Activated CD4-positive, CD25-positive, alpha-beta regulatory T cell treated with anti-CD3 and anti-CD28 coated beads, Interleukin-2, amount 50 U/mL, for 16 hours (primary cell): ENCODE data around the gene PPP6R2.
"Not testable (repeated sequence)": the region's sequence is repeated elsewhere in the genome, so short reads cannot be mapped to it uniquely, and the experiment has no call there.

Experiments
- DNase-seq: peaks from one replicate; pipeline ENCODE4 v3.0.0-alpha.2; 2020; ENCODE audit warnings: low read depth, low spot score

Gene PPP6R2

DNA sequence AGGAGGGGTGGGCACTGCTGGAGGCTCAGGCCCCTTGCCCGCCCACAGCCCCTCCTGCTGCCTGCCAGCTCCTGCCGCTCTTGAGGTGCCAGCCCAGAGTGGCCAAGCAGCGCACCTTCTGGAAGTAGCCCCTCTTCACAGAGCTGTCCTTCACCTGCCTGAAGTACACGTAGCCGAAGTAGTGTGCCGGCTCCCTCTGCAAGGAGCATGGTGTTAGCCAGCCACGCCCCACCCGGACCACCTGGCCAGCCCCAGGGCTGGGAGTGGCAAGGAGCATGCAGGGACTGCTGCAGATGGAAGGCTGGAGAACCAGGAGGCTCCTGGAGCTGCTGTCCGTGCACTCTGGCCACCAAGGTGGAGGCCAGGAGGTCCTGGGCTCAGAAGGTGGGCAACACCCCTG lies 25.9 kb upstream of the PPP6R2 start:
- DNase-seq, result no peak

DNA sequence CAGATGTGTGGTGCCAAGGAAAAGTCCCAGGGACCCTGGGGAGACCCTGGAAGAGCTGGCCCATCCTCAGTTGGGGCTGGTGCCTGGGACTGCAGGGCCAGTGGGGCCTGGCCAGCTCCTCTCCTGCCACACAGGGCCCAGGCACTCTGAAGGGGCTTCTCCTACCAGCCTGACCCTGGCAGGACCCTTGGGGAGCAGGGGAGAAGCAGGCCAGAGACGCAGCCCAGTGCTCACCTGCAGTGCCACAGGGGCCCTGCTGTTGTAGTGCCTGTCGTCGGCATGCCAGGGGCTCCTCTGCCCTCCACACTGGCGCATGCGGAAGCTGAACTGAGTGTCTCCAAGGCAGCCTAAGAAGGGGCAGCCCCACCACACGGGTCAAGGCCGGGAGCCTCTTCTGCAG lies 25.5 kb upstream of the PPP6R2 start:
- no peak for DNase-seq

DNA sequence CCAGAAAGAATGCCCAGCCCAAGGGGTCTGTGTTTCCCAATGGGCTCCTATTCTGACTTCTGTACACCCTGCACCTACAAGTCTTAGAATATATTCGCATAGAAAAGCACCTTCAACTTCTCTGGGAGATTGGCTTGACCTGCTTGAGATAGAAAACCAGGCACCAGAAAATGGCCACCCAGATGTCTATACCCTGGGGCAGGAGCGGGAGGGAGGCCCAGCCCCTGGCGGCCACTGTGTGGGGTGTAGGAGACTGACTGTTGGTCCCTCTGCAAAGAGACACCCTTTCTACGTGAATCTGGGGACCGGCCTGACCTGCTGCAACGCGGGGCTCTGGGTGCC lies 24.8 kb upstream of the PPP6R2 start:
- no peak for DNase-seq

DNA sequence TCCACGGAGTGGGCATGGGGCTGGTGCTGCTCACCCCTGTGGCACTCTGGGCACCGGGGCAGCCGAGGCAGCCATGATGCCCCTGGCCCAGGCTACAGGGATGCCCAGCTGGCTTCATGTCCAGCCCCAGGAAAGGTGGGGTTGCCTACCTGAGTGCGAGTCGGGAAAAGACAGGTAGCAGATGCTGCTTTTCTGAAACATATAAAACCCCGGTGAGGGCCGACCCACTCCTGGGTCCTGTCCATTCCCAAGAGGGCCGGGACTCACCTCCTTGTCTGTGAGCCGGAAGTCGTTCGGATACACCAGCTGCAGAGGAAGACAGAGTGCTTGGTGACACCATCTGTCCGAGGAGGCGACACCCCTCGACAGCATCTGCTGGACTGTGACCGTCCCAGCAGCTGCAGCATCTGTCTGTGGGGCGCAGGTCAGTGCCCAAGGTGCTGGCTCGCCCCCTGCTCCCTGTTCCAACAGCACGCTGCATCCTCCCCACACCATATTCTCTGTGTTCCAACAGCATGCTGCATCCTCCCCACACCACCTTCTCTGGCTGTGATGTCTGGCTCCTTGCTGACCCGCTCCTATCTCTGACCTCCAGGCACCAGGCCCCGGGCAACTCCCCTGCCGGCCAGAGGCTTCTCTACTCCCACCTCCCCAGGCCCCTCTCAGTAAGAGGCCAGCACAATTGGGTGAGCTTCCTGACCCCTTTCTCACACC lies 24.3 kb upstream of the PPP6R2 start:
- no peak for DNase-seq

DNA sequence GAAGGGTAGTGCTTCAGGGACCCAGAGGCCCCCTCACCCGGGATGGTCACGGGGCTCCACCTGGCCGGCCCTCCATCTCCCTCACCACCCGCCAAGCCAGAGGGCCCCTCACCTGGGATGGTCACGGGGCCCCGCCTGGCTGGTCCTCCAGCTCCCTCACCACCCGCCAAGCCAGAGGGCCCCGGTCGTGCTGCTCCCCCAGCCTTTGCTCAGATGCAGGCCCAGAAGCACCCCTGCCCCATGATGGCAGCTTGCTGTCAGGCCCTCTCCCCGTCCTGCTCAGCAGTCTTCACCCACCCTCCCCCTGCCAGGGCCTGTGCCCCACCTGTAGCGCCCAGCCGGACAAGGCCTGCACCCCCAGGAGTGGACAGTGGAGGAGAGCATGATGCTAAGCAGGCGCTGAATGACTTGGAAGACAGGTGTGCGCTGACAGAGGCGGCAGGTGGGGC lies 23.6 kb upstream of the PPP6R2 start:
- no peak for DNase-seq

DNA sequence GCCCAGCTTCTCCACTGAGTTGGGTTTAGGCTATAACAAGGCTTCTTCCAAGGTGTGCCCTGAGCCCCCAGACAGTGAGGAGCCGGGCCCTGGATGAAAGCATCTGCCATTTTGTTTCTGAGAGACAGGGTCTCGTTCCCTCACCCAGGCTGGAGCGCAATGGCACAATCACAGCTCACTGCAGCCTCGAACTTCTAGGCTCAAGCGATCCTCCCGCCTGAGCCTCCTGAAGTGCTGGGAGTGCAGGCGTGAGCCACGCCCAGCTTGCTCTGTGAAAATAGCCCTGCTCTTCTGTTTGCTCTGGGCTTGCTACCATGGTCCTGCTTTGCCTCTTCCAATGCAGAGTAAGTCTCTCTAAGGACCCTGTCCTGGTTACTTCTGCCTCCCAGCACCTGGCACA lies 23.0 kb upstream of the PPP6R2 start:
- DNase-seq, result no peak

DNA sequence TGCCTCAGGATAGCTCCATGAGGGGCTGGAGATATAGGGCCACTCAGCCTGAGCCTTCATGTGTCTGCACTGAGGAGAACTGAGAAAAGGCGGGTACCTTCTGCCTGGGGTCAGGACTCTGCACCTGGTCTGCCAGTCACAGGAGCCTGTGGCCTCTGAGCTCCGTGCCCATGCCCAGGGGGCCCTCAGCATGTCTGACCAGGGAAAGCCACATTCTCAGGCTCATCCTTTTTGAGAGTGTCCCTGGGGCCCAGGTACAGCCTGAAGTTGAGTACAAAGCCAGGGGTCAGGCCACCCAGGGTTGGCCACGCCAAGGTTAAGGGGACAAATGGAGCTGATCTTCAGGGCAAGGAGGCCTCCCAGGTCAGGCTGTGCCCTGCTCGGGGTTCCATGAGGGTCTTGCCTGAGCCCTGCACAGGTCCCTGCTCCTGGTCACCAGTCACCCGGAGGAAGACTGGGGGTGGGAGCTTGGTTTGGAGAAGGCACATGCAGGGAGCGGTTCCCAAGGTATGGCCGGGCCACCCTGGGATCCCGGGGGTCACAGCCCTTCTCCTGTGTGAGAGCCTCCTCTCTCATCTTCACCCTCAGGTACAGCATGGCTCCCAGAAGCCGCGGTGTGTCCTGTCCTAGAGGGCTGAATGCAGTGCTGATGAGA lies 22.3 kb upstream of the PPP6R2 start:
- DNase-seq, result no peak

DNA sequence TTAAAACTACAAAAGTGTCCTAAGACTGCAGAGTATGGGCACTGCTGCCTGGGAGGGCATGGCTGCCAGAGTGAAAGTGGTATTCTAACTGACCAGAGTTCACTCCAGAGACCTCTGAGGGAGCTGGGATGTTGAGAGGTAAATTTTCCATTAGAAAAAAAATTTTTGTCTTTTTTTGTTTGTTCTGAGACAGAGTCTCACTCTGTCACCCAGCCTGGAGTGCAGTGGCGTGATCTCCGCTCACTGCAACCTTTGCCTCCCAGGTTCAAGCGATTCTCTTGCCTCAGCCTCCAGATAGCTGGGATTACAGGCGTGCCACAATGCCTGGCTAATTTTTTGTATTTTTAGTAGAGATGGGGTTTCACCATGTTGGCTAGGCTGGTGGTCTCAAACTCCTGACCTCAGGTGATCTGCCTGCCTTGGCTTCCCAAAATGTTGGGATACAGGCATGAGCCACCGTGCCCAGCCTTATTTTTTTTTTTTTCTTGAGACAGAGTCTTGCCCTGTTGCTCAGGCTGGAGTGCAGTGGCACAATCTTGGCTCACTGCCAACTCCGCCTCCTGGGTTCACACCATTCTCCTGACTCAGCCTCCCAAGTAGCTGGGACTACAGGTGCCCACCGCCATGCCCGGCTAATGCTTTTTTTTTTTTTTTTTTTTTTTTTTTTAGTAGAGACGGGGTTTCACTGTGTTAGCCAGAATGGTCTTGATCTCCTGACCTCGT lies 20.6 kb upstream of the PPP6R2 start:
- not testable (repeated sequence) for DNase-seq

DNA sequence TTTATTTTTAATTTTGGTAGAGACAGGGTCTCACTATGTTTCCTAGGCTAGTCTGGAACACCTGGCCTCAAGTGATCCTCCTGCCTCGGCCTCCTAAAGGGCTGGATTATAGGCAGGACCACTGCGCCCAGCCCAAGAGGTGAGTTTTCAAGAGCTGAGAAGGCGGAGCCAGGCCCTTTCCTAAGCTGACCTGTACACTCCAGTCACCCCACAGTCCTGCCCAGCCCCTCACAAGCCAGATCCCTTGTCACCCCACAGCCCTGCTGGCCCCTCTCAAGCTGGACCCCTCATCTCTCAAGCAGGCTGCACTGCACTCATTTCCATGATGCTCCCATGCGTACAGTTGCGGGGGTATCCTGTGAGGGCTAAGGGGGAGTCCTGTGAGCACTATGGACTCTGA lies 19.2 kb upstream of the PPP6R2 start:
- no peak for DNase-seq

DNA sequence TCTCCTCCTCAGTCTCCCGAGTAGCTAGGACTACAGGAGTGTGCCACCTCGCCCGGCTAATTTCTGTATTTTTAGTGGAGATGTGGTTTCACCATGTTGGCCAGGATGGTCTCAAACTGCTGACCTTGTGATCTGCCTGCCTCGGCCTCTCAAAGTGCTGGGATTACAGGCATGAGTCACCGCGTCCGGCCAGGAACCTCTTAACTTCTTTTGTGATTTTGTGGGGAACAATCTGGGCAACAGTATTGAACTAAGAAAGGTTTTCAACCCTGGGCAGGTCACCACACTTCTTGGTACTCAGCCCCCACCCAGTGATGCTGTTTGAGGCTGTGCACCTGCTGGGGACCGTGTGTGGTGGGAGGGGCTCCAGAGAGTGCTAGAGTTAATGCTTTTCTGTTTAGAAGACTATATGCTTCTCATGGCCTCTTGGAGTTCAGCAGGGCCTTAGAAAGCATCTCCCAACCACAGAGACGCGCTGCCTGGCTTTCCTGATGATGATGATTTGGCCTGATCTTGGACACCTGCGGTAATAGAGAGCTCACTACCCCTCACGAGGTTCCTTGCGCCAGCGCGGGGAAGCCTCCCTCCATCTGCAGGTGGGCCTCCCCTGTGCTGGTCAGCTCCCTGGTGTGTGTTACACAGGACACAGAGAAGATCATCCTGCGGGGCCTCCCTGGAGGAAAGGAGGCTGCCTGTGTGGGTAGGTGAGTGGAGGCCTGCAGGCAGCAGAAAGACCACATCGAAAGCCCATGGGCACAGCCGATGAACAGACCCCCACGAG lies 17.5 kb upstream of the PPP6R2 start:
- DNase-seq, result no peak

DNA sequence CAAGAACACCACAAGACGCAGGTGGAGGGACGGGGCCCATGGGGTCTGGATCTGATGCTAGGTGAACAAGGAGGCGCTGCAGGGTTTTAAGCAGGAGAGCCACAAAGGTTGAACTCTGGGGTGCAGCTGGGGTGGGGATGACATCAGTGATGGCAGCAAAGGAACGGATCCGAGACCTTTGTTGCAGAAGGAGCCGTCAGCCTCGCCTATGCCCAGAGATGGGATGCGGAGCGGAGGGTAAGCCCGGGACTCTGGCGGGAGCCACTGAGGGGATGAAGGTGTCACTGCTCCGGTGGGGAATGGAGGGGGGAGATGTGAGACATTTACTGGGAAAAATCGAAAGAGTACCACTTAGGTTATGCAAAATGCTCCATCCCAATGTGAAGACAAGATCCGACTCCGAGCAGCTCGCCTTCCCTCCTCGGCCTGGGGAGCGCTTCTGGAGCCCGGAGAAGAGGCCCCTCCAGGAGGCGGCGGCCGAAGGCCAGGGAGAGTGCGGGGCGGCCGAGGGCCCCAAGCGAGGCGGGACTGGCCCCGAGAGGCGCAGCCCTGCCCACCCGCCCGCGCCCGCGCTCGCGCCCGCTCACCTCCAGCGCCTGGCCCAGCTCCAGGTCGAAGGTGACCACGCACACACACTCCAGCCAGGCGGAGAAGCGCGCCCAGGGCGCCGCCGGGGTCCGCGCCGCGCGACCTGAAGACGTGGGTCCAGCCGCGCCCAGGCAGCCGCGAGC lies 16.7 kb upstream of the PPP6R2 start:
- no peak for DNase-seq

DNA sequence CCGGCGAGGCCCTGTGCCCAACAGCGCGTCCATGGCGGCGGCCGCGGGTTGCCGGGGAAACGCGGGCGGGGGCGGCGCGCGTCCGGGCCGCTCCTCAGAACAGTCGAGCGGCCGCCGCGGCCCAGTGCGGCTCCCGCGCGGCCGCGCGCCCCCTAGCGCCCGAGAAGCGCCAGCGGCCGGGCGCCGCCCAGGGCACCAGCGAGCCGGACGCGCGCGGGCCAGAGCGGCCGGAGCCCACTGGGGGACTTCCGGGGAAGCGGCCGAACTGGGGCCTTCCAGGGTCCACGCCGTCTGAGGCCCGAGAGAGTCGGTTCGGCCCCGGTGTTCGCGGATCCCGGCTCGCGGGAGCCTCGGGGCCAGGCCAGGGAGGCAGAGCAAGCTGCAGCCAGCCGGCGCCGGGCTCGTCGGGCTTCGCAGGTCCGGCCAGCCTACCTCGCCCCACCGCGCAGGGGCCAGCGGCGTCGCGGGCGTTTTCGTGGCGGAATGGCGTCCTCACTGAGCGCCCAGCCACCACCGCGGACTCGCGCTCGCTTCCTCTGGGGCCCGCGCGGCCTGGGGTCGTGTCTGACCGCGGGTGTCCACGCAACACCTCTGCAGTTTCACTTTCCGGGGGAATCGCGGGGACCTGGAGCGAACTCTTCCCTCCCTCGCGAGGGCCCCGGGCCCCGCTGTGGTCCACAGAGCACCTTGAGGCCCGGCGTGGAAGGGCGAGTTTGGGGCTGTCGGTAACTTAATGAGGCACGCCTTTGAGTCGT lies 16.0 kb upstream of the PPP6R2 start, which contains the start of gene DENND6B:
DENND6B (minus strand) TSS at position 57 of the 755 bp plus-strand sequence; CDS start at position 33, 24 bp downstream.
- DNase-seq, result peak; percentile 36

DNA sequence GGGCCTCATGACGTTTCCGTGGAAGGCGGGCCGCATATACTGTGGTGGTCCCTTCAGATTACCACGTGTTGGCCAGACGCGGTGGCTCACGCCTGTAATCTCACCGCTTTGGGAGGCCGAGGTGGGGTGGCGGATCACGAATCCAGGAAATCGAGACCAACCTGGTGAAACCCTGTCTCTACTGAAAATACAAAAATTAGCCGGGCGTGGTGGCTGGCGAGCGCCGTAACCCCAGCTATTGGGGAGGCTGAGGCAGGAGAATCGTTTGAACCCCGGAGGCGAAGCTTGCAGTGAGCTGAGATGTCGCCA lies 15.5 kb upstream of the PPP6R2 start:
- DNase-seq, result no peak

DNA sequence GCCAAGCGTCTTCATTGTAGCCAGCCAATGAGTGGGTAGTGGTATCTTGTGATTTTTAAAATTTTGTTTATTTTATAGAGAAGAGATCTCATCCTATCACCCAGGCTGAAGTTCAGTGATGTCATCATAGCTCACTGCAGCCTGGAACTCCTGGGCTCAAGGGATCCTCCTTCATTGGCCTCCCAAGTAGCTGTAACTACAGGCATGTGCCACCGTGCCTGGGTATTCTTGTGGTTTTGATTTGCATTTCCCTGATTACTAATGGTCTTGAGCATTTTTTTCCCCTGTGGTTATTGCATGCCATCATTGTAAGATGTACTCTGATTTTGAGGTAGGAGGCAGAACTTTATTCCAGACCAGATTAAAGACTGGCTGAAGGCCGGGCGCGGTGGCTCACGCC lies 13.9 kb upstream of the PPP6R2 start:
- no peak for DNase-seq

DNA sequence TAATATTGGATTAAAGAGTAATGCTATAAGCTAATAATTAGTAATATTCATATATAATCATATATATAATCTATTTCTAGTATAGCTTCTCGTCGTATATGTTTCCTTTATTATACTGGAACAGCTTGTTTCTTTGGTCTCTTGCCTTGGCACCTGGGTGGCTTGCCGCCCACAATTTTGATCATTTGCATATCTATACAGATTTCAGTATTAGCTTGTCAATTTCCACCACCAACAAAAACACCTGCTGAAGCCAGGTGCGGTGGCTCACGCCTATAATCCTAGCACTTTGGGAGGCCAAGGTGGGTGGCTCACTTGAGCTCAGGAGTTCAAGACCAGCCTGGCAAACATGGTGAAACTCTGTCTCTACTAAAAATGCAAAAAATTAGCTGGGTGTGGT lies 8.7 kb upstream of the PPP6R2 start:
- DNase-seq, result not testable (repeated sequence)

DNA sequence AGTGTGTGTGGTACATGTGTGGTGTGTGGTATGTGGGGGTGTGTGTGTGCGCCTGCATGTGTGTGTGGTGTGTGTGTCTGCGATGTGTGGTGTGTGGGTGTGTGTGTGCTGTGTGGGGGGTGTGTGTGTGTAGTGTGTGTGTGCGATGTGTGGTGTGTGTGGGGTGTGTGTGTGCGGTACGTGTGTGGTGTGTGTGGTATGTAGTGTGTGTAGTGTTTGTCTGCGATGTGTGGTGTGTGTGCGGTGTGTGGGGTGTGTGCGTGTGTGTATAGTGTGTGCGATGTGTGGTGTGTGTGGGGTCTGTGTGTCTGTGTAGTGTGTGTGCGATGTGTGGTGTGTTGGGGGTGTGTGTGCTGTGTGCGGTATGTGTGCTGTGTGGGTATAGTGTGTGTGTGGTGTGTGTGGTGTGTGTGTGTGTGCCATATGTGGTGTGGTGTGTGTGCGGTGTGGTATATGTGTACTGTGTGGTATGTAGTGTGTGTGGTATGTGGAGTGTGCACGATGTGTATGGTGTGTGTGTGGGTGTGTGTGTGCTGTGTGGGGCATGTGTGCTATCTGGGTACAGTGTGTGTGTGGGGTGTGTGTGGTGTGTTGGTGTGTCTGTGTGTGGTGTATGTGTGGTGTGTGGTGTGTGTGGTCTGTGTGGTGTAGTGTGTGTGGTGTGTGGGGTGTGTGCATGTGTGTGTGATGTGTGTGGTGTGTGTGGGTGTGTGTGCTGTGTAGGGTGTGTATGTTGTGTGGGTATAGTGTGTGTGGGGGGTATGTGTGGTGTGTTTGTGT lies 5.7 kb upstream of the PPP6R2 start:
- DNase-seq, result no peak

DNA sequence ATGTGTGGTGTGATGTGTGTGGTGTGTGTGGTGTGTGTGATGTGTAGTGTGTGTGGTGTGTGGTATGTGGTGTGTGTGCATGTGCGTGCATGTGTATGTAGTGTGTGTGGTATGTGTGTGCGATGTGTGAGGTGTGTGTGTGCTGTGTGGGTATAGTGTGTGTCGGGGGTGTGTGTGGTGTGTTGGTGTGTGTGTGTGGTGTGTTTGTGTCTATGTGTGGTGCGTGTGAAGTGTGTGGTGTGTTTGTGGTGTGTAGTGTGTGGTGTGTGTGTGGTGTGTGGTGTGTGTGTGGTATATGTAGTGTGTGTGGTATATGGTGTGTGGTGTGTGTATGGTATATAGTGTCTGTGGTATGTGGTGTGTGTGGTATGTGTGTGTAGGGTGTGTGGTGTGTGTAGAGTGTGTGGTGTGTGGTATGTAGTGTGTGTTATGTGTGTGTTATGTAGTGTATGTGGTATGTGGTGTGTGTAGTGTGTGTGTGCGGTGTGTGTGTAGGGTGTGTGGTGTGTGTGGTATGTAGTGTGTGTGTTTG lies 5.0 kb upstream of the PPP6R2 start:
- no peak for DNase-seq

DNA sequence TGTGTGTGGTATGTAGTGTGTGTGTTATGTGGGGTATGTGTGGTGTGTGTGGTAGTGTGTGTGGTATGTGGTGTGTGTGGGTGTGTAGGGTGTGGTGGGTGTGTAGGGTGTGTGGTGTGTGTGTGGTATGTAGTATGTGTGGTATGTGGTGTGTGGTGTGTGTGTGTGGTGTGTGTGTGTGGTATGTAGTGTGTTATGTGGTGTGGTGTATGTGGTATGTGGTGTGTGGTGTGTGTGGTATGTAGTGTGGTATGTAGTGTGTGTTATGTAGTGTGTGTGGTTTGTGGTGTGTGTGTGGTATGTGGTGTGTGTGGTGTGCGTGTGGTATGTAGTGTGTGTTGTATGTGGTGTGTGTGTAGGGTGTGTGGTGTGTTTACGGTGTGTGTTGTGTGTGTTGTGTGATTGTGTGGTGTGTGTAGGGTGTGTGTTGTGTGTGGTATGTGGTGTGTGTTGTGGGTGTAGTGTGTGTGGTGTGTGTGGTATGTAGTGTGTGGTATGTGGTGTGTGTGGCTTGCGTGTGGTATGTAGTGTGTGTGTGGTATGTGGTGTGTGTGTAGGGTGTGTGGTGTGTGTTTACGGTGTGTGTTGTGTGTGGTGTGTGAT lies 4.2 kb upstream of the PPP6R2 start:
- no peak for DNase-seq
